WERI-Rb-1 (cell line): ENCODE data around the gene KAT2A.
A peak's percentile ranks its signal among the peaks of the same experiment; 100 is the strongest.

Experiments used
- DNase-seq: peaks from one replicate; pipeline ENCODE4 v3.0.0-alpha.2; 2020
- H3K27ac ChIP-seq: fragments of 250-450 bp; sonication (Bioruptor Pico); 2 replicates; pipeline ENCODE4 v1.5.1; 2020; ENCODE audit warnings: mild to moderate bottlenecking, moderate library complexity
- H3K27me3 ChIP-seq: fragments of 250-450 bp; sonication (Bioruptor Pico); 2 replicates; pipeline ENCODE4 v1.5.1; 2021; ENCODE audit warnings: mild to moderate bottlenecking, low read depth, moderate library complexity; ENCODE audit not compliant: insufficient read depth, severe bottlenecking
- H3K36me3 ChIP-seq: fragments of 250-450 bp; sonication (Bioruptor Pico); 2 replicates; pipeline ENCODE4 v1.5.1; 2020; ENCODE audit warnings: mild to moderate bottlenecking, moderate library complexity
- H3K4me3 ChIP-seq: 2 replicates; pipeline ENCODE4 v1.5.1; 2011; ENCODE audit warnings: low read depth, mild to moderate bottlenecking, control low read depth, low read length
- H3K9me3 ChIP-seq: fragments of 250-450 bp; sonication (Bioruptor Pico); 2 replicates; pipeline ENCODE4 v1.5.1; 2021; ENCODE audit warnings: mild to moderate bottlenecking, moderate library complexity; ENCODE audit not compliant: severe bottlenecking
- TF ChIP-seq, protein P1 (sequence below): IDR thresholded peaks from 2 replicates; pipeline ENCODE4 v1.5.1; 2011; ENCODE audit warnings: low read depth, mild to moderate bottlenecking, control low read depth, inconsistent platforms, low read length

The KAT2A gene

GRCh38 chr17:42120161-42120769 lies 902 bp downstream of the KAT2A start:
- no peak for DNase-seq
- Histone ChIP-seq H3K27ac (no peak overlapping the region), H3K9me3 (no peaks in the 10 kb centered on the region), H3K27me3 (no peaks in the 10 kb centered on the region), H3K36me3 (peaks cover 57% of the 10 kb centered on the region), H3K4me3 (peak overlapping the region; percentile 59)
- TF ChIP-seq, protein P1, sequence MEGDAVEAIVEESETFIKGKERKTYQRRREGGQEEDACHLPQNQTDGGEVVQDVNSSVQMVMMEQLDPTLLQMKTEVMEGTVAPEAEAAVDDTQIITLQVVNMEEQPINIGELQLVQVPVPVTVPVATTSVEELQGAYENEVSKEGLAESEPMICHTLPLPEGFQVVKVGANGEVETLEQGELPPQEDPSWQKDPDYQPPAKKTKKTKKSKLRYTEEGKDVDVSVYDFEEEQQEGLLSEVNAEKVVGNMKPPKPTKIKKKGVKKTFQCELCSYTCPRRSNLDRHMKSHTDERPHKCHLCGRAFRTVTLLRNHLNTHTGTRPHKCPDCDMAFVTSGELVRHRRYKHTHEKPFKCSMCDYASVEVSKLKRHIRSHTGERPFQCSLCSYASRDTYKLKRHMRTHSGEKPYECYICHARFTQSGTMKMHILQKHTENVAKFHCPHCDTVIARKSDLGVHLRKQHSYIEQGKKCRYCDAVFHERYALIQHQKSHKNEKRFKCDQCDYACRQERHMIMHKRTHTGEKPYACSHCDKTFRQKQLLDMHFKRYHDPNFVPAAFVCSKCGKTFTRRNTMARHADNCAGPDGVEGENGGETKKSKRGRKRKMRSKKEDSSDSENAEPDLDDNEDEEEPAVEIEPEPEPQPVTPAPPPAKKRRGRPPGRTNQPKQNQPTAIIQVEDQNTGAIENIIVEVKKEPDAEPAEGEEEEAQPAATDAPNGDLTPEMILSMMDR: no peak

GRCh38 chr17:42119301-42119700 lies 1.9 kb downstream of the KAT2A start:
- Histone ChIP-seq H3K9me3 (no peaks in the 10 kb centered on the region), H3K27ac (no peak overlapping the region), H3K4me3 (no peak overlapping the region), H3K27me3 (no peaks in the 10 kb centered on the region), H3K36me3 (peaks cover 55% of the 10 kb centered on the region)
- DNase-seq: no peak
- TF ChIP-seq, protein P1: no peak

DNA sequence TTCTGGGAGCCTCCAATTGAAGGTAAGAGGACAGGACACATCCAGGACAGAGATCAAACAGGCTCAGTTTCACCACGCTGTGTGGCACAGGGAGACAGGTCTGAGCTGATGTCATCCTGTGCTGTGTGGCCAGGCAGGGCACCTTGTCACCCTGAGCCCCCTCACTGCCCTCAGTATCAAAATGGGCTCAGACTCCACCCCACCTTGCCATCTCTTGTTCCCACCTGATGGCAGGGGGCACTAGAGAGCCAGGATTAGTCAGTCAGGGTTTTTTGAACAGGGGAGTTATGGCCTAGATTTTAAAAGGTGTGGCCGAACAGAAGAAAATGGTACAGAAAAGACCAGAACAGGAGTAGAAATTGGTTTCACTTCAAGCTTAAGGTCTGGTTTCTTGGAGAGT lies 2.6 kb downstream of the KAT2A start:
- DNase-seq: peak; percentile 74
- H3K4me3 ChIP-seq: no peak overlapping the region
- H3K9me3 ChIP-seq: no peaks in the 10 kb centered on the region
- H3K36me3 ChIP-seq: peaks cover 62% of the 10 kb centered on the region
- H3K27me3 ChIP-seq: no peaks in the 10 kb centered on the region
- TF ChIP-seq, protein P1: peak; percentile 69
- no peak overlapping the region for H3K27ac ChIP-seq

- Histone ChIP-seq H3K27me3 (no peaks in the 10 kb centered on the region), H3K4me3 (no peak overlapping the region), H3K27ac (no peak overlapping the region), H3K9me3 (no peaks in the 10 kb centered on the region), H3K36me3 (peaks cover 66% of the 10 kb centered on the region)
- TF ChIP-seq, protein P1: no peak
- DNase-seq: no peak
Measured at GRCh38 chr17:42118126-42118510, 3.0 kb downstream of the KAT2A start.

DNA sequence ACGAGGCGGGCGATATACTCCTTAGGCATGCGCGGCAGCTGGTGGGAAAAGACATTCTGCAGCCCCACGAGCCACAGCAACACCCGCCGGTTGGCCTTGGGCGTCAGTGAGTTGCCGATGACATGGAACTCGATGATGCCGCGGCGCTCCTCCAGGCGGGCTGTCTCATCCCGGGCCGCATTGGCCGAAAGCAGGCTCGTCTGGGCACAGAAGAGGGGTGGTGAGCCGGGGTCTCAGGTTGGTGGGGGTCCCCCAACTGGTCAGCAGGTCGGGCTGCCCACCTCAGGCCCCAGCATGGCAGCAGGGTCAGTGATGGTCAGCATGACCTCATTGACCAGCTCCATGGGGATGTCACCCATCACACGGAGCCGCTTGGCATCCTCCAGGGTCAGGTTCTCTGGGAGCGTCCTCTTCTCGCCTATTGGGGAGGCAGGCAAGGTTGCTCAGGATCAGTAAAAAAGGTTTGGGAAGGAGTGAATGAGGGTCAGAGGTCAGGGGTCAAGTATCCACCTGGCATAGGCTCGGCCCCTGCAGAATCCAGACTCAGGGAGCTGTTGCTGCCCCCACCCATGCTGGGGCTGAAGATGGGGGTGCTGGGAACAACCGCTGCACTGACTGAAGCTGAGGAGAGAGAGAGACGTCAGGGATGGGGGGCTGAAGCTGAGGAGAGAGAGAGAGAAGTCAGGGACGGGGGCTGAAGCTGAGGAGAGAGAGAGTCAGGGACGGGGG lies 3.6 kb downstream of the KAT2A start:
- H3K36me3 ChIP-seq: peaks cover 66% of the 10 kb centered on the region
- H3K4me3 ChIP-seq: no peak overlapping the region
- H3K9me3 ChIP-seq: no peaks in the 10 kb centered on the region
- DNase-seq: no peak
- TF ChIP-seq, protein P1: no peak
- H3K27ac ChIP-seq: no peak overlapping the region
- no peaks in the 10 kb centered on the region for H3K27me3 ChIP-seq
